Activated CD8-positive, alpha-beta T cell treated with anti-CD3 and anti-CD28 coated beads for 36 hours (primary cell): ENCODE measurements around the gene NPTX2. TPM values are rescaled to one million over a fixed set of nuclear protein-coding genes. Genes with fewer than 3 reads are reported as not detected.

ENCODE experiments used
- ATAC-seq: fragments of 200-7000 bp; cut with Tn5 transposase; one replicate; pipeline ENCODE4 v1.10.0; 2021; ENCODE audit warnings: mild to moderate bottlenecking, moderate library complexity
- CTCF ChIA-PET: fragments of 350-600 bp; sonication (Branson Sonifier 250); formaldehyde crosslinking; loops from one replicate; lab custom pipeline; 2021; ENCODE audit warnings: antibody characterized with exemption; lab: Charles Lee
- POLR2A ChIA-PET: fragments of 350-600 bp; sonication (Branson Sonifier 250); formaldehyde crosslinking; loops from one replicate; lab custom pipeline; 2021; ENCODE audit warnings: antibody characterized with exemption; lab: Charles Lee
- DNase-seq: peaks from one replicate; pipeline ENCODE4 v3.0.0-alpha.2; 2020
- H3K27ac Mint-ChIP-seq: one replicate; pipeline ENCODE4 v1.8.0; 2021; ENCODE audit warnings: mild to moderate bottlenecking, mixed read lengths
- H3K27me3 Mint-ChIP-seq: one replicate; pipeline ENCODE4 v1.8.0; 2021; ENCODE audit warnings: mixed read lengths
- H3K36me3 Mint-ChIP-seq: one replicate; pipeline ENCODE4 v1.8.0; 2021; ENCODE audit warnings: low read depth, mixed read lengths
- H3K4me1 Mint-ChIP-seq: one replicate; pipeline ENCODE4 v1.8.0; 2021; ENCODE audit warnings: low read depth, mixed read lengths
- H3K4me3 Mint-ChIP-seq: one replicate; pipeline ENCODE4 v1.8.0; 2021; ENCODE audit warnings: mild to moderate bottlenecking, moderate library complexity, mixed read lengths
- H3K9me3 Mint-ChIP-seq: one replicate; pipeline ENCODE4 v1.8.0; 2021; ENCODE audit warnings: mixed read lengths
- CTCF ChIP-seq: fragments of 200-600 bp; IDR thresholded peaks from one replicate; pipeline ENCODE4 v1.8.0; 2022; ENCODE audit warnings: antibody characterized with exemption, mild to moderate bottlenecking
- intact Hi-C: fragments of 100-400 bp; cut with micrococcal nuclease; formaldehyde crosslinking; loops from one replicate; pipeline ENCODE4 v1.10.0; 2022
- total RNA-seq, 2 experiments: library from RNA; stranded (reverse); gene quantifications; one replicate each; pipeline ENCODE4 v1.2.3, GENCODE V29; 2021

Gene NPTX2
- total RNA-seq, 2 experiments from 2014 or later = 0.18 TPM; not detected in 1

DNA sequence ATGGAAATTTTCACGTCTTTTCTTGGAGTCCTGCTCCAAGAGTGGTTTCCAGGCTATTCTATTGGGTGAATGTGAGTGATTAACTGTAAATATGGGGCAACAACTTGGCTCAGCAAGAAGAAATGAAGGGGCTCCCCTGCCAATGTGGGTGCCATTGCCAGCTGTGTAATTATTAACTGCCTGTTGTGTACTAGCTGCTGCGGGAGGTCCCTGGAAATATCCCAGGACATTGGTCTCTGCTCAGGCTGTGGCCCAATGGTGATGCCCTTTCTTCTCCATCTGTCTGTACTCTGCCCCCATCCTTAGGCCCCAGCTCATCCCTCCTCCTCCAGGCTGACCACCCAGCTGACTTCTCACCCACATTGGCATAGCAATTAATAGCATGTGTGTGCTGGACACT, 29.4 kb downstream of the NPTX2 start:
- Mint-ChIP-seq H3K36me3 (no peaks in the 10 kb centered on the region), H3K4me3 (no peak overlapping the region), H3K27ac (no peak overlapping the region), H3K4me1 (no peaks in the 10 kb centered on the region), H3K27me3 (peaks cover 2% of the 10 kb centered on the region), H3K9me3 (peaks cover 2% of the 10 kb centered on the region)
- intact Hi-C loops = no loop called here
- ATAC-seq (no peak), DNase-seq (no peak)
- TF ChIP-seq CTCF = no peak
- ChIA-PET POLR2A (no interaction called here), CTCF (no interaction called here)

DNA sequence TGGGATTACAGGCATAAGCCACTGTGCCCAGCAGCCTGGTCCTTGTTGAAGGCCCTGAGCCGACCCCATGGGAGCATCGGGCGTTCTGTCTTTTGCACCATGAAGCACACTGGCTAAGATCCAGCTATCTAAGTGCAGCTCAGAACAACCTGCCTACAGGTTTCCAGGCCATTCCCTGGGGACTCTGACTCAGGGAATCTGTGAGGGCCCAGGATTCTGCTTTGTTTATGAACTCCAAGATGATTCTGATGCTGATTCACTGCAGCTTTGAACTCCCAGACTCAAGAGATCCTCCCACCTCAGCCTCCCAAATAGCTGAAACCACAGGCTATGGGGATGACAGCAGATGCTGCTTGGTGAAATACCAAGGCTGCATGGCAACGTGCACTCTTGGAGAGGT, 30.2 kb downstream of the NPTX2 start:
- DNase-seq = no peak
- POLR2A ChIA-PET = no interaction called here
- Mint-ChIP-seq H3K4me1 (no peaks in the 10 kb centered on the region), H3K4me3 (no peak overlapping the region), H3K9me3 (peaks cover 2% of the 10 kb centered on the region), H3K27ac (no peak overlapping the region), H3K27me3 (no peaks in the 10 kb centered on the region), H3K36me3 (no peaks in the 10 kb centered on the region)
- CTCF ChIA-PET = interaction anchor here (1.7 kb wide), 1 partner anchor 99 kb away, joined by 5 read pairs; no protein-coding TSS in a partner anchor
- intact Hi-C loops = no loop called here
- no peak for ATAC-seq
- TF ChIP-seq CTCF = no peak

DNA sequence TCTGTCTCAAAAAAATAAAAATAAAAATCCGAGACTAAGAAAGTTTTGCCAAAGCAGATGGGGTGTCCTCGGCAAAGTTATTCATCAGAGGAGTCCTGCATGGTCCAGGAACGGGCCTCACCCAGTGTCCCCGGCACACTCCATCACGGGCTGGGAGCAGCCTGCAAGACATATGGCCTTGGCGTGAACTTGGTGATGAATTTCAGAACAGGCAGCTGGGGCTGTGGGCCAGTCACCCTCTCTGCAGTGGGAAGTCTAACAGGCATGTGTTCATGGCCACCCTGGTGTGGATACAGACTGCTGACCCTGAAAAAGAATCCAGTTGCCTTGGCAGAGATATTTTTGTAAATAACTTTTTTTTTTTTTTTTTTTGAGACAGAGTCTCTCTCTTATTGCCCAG, 34.7 kb downstream of the NPTX2 start:
- Mint-ChIP-seq H3K4me3 (no peak overlapping the region), H3K27ac (no peak overlapping the region), H3K4me1 (no peaks in the 10 kb centered on the region), H3K9me3 (peaks cover 2% of the 10 kb centered on the region), H3K36me3 (no peaks in the 10 kb centered on the region), H3K27me3 (no peaks in the 10 kb centered on the region)
- DNase-seq = no peak
- no peak for ATAC-seq
- POLR2A ChIA-PET = no interaction called here
- intact Hi-C loops = no loop called here
- CTCF ChIA-PET = no interaction called here
- TF ChIP-seq CTCF = no peak

GRCh38 chr7:98653601-98654310, 36.7 kb downstream of the NPTX2 start:
- no peak for TF ChIP-seq CTCF
- H3K9me3 Mint-ChIP-seq = peaks cover 2% of the 10 kb centered on the region
- intact Hi-C loops = no loop called here
- no peaks in the 10 kb centered on the region for H3K4me1 Mint-ChIP-seq
- no peak overlapping the region for H3K4me3 Mint-ChIP-seq
- no peak for ATAC-seq
- no peaks in the 10 kb centered on the region for H3K27me3 Mint-ChIP-seq
- ChIA-PET CTCF (no interaction called here), POLR2A (no interaction called here)
- H3K27ac Mint-ChIP-seq = no peak overlapping the region
- DNase-seq = no peak
- H3K36me3 Mint-ChIP-seq = no peaks in the 10 kb centered on the region

DNA sequence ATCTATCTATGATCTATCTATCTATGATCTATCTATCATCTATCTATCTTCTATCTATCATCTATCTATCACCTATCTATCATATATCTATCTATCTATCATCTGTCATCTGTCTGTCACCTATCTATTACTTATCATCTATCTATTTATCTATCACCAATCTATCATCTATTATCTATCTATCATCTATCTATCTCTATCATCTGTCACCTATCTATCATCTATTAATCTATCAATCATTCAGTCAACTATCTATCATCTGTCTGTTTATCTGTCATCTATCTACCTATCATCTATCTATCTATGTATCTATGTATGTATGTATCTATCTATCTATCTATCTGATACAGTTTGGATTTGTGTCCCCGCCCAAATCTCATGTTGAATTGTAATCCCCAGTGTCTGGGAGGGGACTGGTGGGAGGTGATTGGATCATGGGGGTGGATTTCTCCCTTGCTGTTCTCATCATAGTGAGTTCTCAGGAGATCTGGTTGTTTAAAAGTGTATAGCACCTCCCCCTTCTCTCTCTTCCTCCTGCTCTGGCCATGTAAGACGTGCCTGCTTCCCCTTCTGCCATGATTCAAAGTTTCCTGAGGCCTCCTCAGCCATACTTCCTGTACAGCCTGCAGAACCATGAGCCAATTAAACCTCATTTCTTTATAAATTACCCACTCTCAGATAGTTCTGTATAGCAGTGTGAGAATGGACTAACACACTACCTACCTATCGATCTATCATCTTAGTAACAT, 37.6 kb downstream of the NPTX2 start:
- H3K27ac Mint-ChIP-seq = no peak overlapping the region
- no peaks in the 10 kb centered on the region for H3K36me3 Mint-ChIP-seq
- intact Hi-C loops = no loop called here
- no peak for ATAC-seq
- POLR2A ChIA-PET = no interaction called here
- H3K4me1 Mint-ChIP-seq = no peaks in the 10 kb centered on the region
- CTCF ChIA-PET = no interaction called here
- H3K9me3 Mint-ChIP-seq = no peaks in the 10 kb centered on the region
- no peak for TF ChIP-seq CTCF
- DNase-seq = peak; percentile 15
- H3K4me3 Mint-ChIP-seq = no peak overlapping the region
- H3K27me3 Mint-ChIP-seq = no peaks in the 10 kb centered on the region
